Measurements from ENCODE around the gene UBE3B.

UBE3B gene

DNA sequence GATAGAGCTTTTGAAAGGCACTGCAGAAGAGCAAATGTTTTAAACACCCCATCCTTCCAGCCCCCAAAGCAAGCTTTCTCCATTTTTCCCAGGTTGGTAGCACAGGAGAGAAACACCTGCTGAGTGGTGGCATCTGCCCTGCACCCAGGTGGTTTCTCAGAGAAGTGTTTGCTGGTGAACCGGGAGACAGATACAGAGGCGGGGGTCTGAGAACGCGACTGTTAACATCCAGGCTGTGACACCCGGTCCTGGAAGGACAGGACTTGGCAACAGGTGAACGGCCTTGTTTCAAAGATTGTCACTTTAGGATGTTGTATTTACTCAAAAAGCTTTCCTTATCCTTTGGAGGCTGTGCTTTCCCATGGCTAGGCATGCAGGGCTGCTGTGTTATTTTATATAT, 77.3 kb downstream of the UBE3B start:
- no peak for DNase-seq

DNA sequence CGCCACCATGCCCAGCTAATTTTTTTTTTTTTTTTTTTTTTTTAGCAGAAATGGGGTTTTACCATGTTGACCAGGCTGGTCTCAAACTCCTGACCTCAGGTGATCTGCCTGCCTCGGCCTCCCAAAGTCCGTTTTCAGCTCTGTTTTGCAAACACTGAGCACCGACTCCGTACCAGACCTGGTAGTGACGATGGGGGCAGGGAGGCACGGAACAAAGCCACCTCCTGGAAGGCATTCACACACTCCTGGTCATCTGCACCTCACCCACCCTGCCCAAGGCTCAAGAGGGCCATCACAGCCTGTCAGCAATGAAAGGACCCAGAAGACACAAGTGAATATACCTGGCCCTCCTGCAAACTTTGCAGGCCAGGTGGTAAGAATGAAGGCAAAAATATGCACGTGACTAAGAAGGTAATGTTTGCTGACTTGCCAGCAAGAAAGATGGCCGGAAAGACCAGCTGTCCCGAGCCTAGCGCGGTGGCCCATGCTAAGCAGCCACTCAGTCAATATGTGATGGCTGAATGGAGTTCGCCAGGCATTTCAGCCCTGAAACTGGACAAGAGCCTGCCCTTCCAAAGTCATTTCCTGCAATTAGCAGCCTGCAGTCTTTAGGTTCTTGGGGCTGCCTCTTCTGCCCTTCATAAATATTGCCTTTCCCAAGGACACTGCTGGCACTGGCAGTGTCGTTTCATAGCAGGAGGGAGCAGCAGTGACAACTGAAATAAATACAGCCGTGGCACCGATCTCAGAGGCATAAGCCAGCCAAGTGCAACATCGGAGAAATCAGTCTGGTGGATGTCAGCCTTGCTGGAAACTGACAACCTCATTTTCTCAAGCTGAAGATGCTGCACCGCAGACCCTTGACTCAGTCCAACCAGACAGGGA, 78.2 kb downstream of the UBE3B start:
- DNase-seq, result no peak

DNA sequence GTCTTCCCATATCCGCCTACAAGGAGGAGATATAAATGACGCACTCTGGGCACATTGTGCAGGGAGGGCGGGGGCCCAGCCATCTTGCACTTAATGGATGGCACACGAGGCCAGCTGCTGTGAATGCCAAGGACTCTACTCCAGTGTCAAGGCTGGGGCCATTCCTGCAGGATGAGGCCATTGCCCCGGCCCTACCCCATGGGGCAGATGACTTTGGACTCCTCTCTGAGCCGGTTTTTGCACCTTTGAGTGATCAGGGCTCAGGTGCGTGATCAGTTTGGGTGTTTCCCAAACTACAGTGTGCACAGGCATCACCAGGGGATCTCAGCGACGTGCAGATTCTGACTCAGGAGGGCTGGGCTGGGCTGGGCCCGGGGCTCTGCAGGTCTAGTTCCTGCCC, 79.8 kb downstream of the UBE3B start:
- DNase-seq, result no peak

DNA sequence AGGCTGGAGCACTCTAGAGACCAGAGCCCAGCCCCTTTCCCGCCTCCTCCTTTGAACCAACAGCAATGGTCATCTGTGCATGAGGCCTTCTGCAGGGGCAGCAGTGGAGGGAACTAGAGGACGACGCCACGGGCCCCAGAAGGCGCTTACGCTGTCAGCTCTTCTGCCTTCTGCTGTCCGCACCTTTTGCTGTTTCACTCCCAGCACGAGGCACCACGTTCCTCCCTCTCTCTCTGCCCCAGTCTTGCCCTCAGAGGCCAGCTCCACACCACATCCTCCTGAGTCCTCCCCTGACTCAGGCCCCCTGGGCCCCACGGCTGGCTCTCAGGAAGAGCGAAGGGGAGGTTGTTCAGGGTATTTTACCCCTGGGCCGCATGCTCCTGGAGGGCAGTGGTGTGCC, 80.4 kb downstream of the UBE3B start:
- no peak for DNase-seq

DNA sequence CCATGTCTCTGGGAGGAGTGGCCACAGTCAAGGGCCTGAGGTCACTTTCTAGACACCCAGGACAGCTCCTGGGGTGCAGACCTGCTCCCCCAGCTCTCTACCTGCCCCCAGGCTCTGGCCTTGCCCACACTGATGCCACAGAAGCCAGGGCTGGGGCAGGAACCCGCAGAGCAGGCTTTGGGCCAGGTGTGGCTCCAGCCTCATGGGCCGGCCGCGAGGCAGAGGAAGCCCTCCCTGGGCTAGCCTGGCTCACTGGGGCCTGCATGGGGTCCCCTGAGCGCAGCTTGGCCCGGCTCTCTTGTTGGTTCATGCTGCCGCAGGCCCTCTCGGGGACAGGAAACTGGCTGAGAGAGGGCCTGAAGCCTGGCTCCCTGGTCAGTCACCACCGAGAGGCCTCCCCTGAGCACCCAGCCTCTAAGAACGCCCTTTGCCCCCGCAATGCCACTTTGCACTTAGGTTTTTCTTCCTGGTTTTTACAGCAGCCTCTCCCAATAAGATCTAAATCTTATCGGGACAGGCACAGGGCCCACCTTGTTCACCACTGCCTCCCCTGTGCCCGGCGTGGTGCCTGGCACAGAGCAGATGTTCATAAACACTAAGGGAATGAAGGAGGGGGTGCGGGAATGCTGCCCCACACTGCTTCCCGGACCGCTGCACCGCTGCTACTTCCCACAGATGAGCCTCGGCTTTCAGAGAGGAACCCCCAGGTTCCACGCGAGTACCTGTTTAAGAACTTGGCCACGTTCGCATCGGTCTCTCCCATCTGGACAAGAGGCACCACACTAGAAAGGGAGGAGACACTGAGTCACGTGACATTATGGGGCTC, 81.2 kb downstream of the UBE3B start:
- DNase-seq, result no peak

DNA sequence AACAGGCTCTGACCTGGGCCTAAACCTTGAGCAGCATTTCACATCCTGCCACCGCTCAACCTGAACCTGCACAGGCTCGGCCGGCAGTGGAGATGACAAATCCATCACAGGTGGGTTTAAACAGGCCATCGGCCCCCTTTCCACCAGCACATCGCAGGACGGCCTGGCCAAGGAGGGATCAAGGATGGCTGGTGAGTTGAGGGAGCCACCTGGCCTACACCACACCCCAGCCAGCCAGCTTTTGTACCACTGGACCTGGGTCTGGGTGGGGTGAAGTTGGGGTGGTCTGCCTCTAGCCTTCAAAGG, 81.7 kb downstream of the UBE3B start:
- no peak for DNase-seq

DNA sequence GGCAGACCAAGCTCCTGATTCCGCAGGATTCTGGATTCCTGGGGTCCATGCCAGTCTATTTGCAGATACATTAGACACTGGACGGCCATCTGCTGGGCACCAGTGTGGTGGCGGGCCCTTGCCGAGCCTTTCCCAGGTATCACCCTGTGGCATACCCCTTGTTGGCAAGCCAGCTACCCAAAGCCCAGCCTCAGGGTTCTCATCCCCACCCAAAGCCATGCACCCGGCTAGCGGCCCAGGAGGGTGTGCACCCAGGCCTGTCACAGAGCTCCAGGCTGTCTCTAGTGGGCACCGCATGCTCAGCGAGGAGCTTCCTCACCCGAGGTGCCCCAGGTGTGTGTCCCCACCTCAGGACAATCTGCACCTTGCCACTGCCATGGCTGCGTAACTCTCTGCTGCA, 82.2 kb downstream of the UBE3B start:
- no peak for DNase-seq

DNA sequence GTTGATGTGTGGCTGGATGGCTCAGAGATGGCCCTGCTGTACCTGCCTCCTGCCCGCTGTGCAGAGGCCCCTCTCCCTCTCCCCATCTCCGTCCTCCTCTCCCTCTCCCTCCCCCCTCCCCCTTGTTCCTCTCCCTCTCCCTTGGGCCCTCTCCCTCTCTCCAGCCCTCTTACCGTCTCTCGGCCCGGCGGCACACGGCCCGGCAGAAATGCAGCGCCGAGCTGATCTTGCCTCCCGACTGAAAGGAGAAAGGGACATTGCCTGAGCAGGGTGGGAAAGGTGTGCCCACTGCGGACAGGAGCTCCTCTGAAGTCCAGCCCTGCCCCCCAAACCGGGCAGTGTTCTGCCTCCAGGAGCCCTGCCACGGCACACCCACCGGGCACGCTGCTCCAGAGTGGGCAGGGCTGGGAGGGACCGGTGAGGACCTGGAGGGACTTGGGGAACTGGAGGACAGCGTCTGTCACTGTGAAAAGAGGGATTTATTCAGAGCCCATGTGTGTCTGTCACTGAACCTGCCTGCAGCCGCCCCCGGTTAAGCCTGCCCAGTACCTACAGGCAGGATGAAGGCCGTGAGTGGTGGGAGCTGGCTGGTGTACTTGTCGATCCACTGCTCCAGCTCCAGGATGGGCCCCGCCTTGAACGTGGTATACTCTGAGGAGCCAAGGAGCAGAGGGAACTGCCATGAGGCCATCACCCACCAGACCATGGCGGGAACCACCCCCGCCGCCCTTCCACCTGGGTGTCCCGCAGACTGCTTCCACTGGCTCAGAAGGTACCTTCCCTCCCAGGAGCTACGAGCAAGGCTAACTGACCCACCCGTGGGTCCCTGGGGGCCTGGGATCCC, 83.7 kb downstream of the UBE3B start:
- DNase-seq, result no peak

DNA sequence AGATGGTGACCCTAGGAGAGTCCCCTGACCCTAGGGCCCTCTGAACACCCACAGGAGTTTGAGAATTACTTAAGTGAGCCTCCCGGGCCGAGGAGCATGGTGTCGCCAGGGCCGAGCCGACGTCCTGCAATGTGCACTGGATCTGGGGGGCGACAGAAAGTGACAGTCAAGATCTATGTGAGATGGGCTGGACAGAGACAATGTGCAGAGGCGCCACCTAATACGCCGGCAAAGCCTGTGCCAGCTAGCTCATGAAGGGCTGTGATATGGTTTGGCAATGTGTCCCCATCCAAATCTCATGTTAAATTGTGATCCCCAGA, 84.2 kb downstream of the UBE3B start:
- DNase-seq, result no peak

DNA sequence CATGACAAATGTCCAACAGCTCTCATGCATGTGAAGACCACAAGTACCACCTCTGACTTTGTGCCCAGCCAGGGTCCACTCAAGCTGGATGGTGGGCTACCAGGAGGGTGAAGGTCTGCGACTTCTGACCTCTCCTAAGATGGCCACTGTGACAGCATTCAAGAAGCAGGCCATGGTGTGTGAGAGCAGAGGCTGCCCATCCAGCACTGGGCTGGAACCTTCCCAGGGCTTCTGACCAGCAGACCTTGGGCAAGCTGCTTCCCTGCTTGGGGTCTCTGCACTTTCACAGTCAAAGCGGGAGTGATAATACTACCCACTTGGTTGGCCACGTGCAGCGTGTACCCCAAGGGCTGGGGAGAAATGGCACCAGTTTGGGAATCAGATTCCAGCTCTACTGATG, 85.4 kb downstream of the UBE3B start:
- no peak for DNase-seq

DNA sequence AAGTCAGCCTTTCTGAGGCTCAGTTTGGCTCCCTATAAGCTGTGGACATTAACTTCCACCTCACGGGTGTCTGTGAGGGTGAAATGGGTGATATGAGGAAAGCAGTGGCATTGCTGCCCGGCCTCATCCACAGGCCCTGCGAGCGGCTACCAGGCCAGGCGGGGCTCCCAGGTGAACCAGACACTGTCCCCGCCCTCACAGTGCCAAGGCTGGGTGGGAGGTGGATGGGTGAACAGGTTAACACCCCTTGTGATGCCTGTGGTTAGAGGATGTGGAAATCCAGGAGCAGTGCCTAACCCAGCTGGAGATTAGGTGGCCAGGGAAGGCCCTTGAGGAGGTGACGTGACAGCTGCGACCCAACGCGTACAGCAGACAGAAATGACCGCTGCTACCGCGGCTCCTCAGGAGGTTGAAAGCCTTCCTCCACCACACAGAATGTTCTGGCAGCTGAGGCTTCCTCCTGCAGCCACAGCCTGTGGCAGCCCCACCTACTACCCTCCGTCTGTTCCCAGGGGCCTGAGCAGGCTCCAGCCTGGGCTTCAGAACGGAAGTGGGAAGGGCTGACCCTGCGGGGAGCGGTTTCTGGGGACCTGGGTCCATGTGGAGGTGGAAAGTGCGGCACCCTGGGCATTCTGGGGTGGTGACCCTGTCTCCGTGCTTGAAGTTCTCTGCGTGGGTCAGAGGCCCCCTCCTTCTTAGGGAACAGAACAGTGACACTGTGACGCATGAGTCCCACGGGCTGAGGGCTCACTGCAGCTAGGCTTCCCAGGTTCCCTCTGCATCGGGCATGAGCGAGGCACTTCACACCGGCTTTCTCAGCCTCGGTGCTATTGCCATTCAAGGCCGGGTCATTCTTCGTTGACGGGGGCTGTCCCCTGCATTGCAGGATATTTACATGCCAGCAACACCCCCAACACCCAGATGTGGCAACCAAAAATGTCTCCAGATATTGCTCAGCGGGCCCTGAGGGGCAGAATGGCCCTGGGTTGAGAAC, 86.2 kb downstream of the UBE3B start:
- no peak for DNase-seq

DNA sequence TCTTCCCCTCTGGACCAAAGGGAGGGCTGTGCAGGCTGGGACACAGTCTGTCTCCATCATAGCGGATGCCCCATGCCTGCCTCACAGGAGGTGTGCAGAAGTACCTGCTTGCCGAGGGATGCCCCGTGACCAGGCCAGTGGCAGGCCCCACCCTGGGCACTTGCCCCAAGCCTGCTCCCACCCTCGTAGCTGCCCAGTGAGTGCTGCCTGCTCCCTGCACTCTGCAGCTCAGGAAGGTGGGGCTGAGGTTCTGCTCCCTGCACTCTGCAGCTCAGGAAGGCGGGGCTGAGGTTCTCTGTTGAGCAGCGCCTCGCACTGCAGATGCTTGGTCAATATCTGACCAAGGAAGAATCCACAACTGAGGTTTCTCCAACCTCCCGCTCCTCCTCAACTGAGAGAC, 89.0 kb downstream of the UBE3B start:
- DNase-seq, result no peak

DNA sequence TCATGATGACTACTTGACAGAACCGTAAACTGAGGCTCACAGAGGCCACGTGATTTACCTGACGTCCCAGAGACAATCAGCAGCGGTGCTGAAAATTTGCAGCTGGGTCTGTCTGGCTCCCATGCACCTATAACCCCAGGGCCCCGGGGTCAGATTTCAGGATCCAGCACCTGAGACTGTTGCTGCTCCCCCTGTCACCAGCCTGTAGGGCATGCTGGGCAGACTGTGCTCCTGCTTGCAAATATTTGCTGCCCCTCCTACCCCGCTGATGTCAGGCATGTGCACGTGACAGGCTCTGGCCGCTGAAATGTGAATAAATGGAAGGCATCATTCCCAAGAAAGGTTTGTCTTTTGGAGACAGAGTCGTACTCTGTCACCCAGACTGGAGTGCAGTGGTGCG, 89.9 kb downstream of the UBE3B start:
- DNase-seq, result no peak

DNA sequence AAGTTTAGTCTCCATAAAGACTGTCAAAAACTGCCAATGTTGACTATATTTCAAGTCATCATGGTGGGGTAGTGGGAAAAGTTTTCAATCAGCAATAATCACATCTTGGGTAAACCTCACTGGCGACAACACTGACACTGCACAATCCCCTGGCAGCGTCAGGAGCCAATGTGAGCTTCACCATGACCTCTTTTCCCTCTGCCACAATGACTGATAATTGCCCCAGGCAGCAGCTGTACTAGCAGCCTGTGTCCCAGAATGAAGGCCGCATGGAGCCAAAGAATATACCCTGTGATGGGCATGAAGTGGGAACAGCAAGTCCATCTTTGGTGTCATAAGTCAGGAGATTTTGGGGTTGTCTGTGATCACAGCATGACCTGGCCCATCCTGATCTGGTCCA, 90.5 kb downstream of the UBE3B start:
- no peak for DNase-seq

DNA sequence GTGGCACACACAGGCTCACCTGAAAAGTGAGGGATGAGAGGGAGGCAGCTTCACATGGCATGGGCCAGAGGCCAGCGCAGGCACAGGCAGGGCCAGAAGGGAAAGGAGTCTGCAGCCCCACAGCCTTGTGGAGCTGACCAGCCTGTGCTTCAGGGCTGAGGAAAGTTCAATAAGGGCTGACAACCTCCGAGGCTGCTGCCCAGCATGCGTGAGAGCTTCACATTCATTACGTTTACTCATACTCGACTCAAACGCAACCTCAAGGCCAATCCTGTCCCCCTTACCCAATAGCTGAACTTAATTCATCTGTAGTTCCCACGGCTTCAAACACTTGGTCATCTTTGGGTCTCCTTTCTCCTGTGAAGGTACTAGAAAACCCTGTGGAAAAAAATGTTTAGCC, 91.1 kb downstream of the UBE3B start:
- no peak for DNase-seq

DNA sequence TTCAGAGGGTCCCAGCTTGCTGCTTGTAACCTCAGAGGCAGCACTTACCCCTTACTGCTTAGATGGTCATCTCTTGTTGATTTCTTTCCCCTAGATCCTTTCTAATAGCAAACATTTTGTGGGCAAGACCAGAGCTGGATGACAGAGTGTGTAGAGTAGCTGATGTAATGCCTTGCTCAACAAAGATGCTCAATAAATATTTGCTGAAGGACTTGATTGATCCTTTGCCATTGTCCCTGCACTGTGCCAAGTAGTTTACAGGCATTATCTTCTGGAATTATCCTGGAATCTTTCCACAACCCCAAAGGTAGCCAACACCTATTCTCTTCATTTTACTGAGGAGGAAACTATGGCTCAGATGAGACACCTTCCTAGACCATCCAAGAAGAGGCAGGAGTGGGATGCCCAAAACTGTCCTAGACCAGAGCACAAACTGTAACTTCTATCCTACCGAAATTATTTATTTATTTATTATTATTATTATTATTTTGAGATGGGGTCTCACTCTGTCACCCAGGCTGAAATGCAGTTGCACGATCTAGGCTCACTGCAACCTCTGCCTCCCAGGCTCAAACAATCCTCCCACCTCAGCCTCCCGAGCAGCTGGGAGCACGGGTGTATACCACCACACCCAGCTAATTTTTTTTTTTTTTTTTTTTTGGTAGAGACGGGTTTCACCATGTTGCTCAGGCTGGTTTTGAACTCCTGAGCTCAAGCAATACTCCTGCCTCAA, 94.5 kb downstream of the UBE3B start:
- no peak for DNase-seq

DNA sequence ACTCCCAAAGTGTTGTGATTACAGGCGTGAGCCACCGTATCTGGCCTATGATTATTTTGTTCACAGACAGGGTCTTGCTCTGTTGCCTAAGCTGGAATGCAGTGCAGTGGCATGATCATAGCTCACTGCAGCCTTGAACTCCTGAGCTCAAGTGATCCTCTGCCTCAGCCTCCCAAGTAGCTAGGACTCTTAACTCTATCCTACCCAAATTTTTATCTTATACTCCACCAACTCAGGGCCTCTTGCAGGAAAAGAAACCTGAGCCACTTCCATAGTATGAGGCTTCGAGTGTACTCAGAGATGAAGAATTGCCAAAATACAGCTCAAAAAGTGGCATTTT, 95.0 kb downstream of the UBE3B start:
- no peak for DNase-seq

DNA sequence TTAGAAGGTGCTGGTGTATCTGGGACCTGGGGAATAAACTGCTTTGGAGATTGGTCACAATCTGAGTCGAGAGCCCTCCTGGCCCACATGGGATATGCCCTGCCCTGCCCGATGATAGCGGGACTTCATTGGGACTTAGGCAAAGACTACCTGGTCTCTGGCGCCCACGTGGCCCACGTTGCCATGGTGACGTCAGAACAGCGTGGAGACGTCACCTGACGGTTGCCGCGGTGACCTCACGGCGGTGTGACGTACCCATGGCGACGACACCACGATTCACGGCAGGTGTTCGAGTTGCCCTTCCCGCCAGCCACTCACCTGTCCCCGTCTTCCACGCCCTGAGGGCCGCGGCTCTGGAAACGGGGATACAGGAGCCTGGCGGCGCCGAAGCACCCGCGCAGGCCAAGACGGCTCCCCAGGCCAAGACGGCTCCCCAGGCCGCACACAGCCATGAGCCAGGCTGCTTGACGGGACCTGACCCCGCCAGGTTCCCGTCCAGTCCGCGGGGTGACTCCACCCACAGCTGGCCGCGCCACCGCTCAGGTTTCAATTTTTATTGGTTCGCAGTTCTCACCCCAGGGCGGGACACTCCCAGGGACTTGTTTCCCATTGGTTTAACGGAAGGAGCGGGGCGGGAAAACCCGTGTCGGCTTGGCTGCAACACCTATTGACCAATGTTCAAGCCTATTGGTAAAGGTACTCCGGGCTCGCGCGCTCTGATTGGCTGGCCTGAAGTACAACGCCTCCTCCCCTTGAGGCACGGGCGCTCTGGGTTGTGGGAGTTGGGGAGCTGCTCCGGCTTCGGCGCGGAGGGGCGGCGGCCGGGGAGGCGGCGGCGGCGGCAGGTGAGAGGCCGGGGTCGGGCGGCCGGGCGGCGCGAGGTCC, 95.8 kb downstream of the UBE3B start, which contains the start of the genes MMAB and MVK:
TSS of gene MMAB (minus strand) at position 476 of the 885 bp plus-strand sequence. CDS start at position 452, 24 bp downstream.
TSS of gene MVK (plus strand) at position 766 of the 885 bp plus-strand sequence. CDS start 1,029 bp downstream, outside the sequence.
- DNase-seq, result peak; percentile 99

DNA sequence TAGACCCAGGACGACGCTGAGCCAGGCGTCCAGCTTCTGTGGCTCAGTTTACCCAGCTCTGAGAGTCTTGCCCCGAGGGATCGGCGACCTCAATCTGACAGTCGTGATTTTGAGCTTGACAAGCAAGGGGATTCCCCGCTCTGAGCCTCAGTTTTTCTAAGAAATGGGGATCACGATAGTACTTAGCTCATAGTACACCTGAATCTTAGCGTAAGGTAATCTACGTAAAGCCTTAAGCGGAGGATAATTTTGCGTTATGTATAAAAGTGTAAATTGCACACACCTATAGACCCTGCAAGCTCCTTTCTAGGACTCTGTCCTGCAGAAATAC, 96.4 kb downstream of the UBE3B start:
- no peak for DNase-seq

DNA sequence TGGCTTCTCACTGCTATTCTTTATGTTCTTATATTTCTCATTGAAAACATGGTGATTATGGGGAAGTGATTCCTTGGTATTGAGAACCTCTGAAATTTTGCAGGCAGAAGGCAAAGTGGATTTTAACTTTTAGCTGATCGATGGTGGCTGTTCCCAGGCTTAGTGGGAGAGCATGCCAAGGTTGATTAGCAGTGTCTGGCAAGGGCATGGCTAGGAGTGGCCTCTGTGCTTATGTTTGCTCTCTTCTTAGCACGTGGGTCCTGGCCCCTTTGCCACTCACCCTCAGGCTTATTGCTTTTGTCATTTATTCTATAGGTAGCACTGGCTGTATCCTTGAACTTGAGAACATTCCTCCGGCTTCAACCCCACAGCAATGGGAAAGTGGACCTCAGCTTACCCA, 98.2 kb downstream of the UBE3B start:
- DNase-seq, result no peak

DNA sequence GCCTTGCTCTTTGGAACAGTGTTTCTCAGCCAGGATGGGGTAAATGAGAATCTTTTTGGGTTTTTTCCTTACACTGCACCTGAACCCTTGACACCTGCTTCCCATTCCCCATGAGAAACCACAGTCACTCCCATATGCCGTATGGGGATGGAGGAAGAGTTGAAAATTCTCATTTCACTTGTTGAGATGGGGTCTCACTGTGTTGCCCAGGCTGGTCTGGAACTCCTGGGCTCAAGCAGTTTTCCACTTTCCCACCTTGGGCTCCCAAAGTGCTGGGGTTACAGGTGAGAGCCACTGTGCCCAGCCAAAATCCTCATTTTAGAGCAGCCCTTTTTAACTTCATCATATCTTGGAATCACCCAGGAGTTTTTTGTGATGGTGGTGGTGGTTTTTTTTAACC, 99.9 kb downstream of the UBE3B start:
- no peak for DNase-seq

All from Kasumi-1 (cell line).